ENCODE results near the gene CNPY1.

DNA sequence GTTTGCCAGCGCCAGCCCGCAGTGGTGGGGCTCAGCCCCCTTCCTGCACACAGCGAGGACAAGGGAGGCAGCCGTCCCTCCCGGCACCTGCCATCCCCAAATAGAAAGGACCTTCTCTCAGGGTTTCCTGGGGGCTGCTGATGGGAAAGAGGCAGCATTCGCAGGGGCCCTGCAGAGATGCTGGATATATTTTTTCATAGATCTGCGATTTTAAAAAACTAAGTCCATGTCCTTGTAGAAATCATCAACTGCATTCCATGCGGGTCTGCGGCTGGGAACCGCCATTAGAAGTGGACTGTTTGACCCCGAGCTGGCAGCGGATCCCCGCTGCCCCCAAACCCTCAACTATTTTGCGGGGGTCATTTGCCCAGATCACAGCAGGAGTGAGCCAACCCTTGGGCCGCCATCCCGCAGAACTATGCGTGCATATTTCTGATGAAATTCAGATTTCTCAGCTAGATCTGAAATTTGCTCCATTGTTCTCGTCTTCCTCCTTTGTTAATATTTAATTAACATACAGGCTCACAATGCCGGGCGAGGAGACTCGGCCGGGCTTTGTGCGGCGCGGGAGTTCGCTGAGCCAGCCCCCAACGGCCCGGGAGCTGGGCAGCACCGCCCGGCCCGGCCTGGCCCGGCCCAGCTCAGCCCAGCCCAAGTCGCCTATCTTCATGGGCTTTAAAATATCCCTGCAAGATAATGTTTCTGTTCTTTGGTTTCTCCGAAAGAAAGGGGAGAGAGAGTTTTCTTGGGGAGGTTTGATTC is 86.5 kb downstream of the CNPY1 start:
- TF ChIP-seq, protein P1, sequence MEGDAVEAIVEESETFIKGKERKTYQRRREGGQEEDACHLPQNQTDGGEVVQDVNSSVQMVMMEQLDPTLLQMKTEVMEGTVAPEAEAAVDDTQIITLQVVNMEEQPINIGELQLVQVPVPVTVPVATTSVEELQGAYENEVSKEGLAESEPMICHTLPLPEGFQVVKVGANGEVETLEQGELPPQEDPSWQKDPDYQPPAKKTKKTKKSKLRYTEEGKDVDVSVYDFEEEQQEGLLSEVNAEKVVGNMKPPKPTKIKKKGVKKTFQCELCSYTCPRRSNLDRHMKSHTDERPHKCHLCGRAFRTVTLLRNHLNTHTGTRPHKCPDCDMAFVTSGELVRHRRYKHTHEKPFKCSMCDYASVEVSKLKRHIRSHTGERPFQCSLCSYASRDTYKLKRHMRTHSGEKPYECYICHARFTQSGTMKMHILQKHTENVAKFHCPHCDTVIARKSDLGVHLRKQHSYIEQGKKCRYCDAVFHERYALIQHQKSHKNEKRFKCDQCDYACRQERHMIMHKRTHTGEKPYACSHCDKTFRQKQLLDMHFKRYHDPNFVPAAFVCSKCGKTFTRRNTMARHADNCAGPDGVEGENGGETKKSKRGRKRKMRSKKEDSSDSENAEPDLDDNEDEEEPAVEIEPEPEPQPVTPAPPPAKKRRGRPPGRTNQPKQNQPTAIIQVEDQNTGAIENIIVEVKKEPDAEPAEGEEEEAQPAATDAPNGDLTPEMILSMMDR (IDR thresholded peaks at IDR 0.05) = no peak
- TF ChIP-seq POLR2AphosphoS5 (IDR thresholded peaks at IDR 0.05; ENCODE audit: insufficient read depth in 1 of 2, low read depth in 1 of 2) (no peak), POLR2A (IDR thresholded peaks at IDR 0.05) (no peak)

All from vagina (tissue), 2 donors.